HG02571 (cell line): ENCODE results near the gene PLEKHG4.

ENCODE experiments used
- ATAC-seq: cut with Tn5 transposase; IDR thresholded peaks from one replicate; pipeline ENCODE4 v1.9.1; 2021; ENCODE audit warnings: mild to moderate bottlenecking, moderate library complexity; ENCODE audit not compliant: unreplicated experiment

The PLEKHG4 gene

DNA sequence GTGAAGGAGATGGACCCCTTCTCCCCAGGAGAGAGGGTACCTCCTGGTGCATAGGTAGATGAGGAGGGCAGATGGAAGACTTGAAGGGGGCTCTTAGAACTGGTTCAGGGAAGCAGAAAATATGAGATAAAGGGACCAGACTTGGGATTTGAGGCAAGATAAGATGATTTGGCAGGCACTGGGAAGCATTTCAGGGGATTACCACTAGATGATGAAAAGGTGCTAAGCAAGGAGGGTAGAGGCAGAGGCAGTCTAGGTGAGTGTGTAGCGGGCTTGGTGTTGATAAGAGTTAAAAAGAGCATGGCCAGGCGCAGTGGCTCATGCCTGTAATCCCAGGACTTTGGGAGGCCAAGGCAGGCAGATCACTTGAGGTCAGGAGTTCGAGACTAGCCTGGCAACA is 16.1 kb upstream of the PLEKHG4 start:
- no peak for ATAC-seq

DNA sequence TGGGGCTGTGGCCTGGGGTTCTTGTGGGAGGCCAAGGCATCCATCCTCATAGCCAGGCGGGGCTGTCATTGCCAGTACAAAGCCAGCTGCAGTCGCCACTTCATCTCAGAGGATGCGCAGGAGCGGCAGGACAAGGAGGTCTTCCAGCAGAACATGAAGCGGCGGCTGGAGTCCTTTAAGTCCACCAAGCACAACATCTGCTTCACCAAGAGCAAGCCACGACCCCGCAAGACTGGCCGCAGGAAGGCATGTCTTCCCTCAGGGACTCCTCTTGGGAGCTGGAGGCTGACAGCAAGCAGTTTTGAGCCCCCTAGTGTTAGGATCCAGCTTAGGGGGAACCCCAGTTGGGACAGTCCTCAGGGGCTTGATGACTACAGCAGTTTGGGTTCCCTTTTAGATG is 15.1 kb upstream of the PLEKHG4 start:
- ATAC-seq = no peak

DNA sequence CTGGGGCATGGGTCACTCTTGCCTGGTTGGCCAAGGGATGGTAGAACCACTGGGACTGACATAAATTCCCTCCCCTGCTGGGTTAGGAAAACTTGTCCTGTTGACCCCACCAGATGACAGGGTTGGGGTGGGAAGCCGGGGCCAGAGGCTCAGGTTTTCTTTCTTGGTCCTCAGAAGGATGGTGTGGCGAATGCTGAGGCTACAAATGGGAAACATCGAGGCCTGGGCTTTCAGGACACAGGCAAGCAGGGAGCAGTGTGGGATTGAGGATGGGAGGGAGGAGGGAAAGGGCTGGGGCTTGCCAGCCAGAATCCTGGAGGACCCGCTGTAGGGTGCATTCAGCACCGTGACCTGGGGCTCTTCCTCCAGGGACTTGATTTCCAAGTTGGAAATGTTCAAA is 14.5 kb upstream of the PLEKHG4 start:
- no peak for ATAC-seq

- no peak for ATAC-seq
These were observed 13.5 kb upstream of the PLEKHG4 start for GRCh38 chr16:67265834-67266233.

GRCh38 chr16:67268136-67268579 is 11.2 kb upstream of the PLEKHG4 start:
- no peak for ATAC-seq

GRCh38 chr16:67269766-67270165 is 9.6 kb upstream of the PLEKHG4 start:
- no peak for ATAC-seq

DNA sequence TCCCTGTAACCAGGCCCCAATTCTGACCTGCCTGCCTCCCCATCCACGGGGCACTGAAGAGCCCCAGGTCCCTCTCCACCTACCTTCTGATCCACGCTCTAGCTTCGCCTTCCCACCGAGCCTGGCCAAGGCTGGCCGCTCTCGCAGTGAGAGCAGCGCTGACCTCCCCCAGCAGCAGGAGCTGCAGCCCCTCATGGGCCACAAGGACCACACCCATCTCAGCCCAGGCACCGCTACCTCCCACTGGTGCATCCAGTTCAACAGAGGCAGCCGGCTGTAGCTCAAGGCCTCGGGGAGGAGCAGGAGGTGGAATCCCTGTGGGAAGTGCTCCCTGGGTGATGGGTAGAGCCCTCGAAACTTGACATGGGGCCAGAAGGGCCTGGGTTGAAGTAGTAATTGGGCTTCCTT is 8.4 kb upstream of the PLEKHG4 start:
- no peak for ATAC-seq

- no peak for ATAC-seq
These were observed 7.9 kb upstream of the PLEKHG4 start for GRCh38 chr16:67271446-67271845.

DNA sequence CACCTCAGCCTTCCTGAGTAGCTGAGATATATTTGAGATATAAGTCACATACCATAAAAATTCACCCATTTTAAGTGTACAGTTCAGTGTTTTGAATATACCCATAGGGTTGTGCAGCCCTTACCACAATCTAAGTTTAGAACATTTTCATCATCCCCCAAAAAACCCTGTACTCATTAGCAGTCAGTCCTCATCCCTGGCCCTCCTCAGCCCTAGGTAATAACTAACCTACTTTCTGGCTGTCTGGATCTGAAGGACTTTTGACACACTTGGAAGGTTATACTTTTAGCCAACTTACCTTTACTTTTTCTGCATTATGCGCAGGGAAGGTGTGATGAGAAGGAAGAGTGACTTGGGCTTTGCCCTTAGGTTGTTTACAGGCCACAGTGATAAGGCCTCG is 4.0 kb upstream of the PLEKHG4 start:
- no peak for ATAC-seq

DNA sequence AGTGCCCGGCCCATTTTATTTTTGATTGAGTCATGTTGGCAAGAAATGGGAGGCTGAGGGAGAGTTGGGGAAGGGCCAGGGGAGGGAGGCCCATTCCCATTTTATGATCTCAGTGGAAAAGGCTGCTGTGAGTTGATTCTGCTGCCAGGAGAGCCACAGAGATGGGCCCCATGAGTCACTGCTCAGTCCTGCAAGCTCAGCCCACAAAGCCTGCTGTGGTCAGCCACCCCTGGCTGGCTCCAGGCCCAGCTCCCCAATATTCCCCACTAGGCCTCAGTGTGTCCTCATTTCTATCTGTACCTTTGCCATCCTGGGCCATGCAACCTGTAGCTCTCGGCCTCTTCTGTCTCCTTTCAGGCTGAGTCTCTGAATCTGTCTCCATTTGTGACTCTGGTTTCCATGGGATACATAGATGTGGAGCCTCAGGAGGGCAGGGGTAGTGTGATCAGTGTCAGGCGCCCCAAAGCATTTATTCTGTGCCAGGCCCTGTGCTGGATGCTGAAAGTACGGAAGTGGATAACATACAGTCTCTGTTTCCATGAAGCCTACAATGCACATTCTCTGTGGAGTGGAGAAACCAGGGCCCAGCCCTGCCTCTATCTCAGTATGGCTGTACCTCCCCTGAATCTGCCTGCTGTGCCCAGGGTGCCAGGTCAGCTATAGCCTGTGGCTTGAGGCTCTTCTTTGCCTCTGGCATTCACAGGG is 1.9 kb upstream of the PLEKHG4 start:
- no peak for ATAC-seq

DNA sequence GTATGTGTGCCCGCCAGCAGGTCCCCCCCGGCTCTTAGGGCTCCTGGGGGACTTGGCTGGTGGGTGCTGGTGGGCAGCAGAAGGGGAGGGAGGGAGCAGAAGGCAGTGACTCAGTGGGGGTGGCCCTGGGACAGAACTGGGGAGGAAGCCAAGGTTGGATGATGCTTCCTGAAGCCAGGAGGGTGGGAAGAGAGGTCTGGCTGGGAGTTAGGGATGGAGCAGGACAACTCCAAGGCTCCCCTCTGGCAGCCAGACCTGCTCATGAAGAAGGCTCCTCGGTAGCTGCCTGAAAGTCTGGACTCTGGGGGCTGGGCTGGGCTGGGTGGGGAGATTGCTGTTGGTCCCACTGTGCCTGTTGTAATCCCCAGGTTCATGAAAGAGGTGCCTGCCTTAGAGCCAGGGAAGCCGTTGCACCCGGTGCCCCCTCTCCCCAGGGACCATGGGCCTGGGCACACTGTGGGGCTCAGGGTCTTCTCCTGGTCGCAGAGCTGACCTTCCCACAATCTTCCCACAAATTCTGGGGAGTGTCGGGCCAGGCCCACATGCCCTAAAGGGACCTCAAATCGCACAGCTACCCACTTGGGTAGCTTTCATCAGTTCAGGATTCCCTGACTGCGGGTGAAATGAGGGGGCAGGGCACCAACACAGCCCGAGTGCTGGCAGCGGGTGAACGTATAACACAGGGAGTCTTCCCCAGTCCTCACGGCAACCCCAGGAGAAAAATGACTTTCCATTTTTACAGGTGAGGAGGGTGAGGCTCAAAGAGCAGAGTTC is 1.1 kb upstream of the PLEKHG4 start:
- no peak for ATAC-seq

DNA sequence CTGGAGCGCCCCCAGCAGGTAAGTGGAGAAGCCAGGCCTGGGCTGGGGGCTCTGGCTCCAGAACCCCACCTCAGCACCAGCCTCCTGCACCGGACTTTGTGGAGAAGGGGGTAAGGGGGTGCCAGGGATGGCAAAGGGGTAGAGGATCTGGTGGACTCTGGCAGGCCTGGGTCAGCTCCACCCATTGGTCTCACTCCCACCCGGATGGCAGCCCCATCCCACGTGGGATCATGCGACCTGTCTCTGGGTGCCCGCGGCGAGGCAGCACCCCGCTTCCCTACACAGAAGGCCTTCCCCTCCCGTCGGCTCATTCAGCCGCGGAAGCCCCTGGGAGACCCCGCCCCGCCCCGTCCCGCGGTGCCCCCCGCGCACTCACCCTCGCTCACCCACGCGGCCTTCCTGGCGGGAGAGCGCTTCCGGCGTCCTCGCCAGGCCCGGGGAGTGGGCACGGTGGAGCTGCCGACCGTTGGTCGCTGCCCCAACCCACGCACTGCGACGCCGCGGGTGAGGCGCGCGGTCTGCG is 498 bp upstream of the PLEKHG4 start:
- peak; percentile 29 for ATAC-seq

DNA sequence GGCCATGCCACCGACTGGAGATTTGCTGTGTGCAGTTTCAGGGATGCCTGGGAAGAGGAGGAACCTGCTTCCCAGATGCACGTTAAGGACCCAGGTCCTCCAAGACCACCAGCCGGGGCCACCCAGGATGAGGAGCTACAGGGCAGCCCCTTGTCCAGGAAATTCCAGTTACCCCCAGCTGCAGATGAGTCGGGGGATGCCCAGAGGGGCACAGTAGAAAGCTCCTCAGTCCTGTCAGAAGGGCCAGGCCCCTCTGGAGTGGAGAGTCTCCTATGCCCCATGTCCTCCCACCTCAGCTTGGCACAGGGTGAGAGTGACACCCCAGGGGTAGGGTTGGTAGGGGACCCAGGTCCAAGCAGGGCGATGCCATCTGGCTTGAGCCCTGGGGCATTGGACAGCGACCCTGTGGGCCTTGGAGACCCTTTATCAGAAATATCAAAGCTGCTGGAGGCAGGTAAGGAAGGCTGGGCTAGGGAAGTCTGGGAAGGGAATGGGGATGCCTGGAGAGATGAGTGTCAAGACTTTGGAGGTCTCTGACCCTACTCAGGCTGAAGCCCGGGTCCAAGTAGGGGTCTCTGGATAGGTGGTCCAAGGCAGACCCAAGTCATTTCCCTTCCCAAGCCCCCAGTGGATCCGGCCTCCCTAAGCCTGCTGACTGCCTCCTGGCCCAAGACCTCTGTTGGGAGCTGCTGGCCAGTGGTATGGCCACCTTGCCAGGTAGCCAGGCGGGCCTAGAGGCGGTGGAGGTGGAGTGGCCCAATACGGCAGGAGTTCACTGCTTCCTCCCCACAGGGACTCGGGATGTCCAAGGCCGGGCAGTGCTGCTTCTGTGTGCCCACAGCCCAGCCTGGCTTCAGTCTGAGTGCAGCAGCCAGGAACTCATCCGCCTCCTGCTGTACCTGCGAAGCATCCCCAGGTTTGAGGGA is 1.0 kb downstream of the PLEKHG4 start:
- ATAC-seq = no peak

GRCh38 chr16:67281536-67282446 is 2.5 kb downstream of the PLEKHG4 start:
- no peak for ATAC-seq

DNA sequence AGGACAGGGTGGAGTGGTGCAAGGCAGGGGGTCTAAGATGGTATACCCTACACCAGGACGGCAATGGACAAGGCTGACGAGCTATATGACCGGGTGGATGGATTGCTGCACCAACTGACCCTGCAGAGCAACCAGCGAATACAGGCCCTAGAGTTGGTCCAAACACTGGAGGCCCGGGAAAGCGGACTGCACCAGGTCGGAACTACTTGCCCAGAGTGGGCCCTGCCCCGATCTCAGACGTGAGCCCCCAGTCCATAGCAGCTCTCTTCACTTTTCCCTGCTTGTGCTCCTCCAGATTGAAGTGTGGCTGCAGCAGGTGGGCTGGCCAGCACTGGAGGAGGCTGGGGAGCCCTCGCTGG is 3.1 kb downstream of the PLEKHG4 start:
- no peak for ATAC-seq

DNA sequence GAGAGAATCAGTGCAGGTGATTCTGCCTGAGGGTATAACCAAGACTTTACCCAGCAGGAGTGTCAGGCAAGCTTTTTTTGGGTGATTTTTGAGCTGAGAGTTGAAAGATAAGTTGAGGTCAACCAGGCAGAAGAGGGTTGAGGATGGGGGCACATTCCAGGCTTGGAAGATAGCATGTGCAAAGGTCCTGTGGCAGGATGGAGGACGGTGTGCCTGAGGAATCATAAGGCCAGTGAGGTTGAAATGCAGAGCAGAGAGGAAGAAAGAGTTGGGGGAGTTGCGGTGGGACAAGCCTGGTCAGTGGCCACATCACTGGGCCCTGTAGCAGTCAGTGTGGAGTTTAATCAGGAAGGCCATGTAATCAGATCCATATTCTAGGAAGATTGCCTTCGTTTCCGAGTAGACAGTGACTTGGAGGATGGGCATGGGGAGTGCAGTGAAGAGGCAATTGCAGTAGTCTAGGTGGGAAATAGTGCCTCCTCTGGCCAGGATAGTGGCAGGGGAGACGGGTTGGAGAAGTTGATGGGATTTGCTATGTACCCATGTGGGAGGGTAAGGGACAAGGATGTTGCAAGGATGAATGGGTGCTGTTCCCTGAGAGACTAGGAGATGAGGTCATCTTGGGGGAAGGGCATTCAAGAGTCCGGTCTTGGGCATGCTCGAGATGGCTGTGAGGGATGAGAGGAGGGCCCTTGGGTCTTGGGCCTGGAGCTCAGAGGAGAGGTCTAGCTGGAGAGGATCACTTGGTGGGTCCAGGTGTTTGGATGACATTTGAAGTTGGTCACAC is 3.9 kb downstream of the PLEKHG4 start:
- ATAC-seq = no peak

DNA sequence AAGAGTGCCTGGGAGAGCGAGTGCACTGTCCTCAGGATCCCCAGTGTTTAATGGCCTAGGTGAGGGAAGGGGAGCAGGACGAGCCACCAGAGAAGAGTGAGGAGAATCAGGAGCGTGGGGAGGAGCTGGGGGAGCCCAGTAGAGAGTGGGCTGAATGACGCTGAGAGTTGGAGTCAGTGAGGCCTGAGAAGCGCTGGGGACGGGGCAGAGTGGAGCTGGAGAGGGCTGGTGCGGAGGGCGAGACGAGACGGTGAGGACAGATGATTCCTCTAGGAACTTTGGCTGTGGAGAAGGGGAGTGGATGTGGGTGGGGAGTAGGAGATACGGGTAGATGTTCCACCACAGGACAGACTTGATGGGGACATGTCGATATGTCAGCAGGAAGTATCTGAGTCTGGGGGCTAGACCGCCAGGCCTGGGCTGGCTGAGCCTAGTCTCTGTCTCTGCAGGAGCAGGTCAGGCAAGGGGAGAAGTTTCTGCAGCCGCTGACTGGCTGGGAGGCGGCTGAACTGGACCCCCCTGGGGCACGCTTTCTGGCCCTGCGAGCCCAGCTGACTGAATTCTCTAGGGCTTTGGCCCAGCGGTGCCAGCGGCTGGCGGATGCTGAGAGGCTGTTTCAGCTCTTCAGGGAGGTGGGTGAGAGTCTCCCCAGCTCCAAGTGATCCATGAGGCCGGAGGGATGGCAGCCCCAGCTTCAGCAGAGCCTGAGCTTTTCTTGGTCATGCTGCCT is 4.7 kb downstream of the PLEKHG4 start:
- ATAC-seq = no peak

DNA sequence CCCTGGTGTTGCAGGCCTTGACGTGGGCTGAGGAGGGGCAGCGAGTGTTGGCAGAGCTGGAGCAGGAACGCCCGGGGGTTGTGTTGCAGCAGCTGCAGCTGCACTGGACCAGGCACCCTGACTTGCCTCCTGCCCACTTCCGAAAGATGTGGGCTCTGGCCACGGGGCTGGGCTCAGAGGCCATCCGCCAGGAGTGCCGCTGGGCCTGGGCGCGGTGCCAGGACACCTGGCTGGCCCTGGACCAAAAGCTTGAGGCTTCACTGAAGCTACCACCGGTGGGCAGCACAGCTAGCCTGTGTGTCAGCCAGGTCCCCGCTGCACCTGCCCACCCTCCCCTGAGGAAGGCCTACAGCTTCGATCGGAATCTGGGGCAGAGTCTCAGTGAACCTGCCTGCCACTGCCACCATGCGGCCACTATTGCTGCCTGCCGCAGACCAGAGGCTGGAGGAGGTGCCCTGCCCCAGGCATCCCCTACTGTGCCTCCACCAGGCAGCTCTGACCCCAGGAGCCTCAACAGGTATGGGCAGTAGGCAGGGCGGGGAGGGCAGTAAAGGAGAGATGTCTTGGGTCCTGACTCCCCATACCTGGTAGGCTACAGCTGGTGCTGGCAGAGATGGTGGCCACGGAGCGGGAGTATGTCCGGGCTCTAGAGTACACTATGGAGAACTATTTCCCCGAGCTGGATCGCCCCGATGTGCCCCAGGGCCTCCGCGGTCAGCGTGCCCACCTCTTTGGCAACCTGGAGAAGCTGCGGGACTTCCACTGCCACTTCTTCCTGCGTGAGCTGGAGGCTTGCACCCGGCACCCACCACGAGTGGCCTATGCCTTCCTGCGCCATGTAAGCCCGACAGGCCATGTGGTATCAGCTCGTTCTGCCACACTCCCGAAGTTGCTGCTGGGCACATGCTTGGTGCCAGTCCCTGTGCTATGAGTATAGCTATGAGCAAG is 5.6 kb downstream of the PLEKHG4 start:
- ATAC-seq = no peak
